ENCODE measurements around the gene CT83. TPM values are rescaled to one million over a fixed set of nuclear protein-coding genes. Genes with fewer than 3 reads are reported as not detected.

Gene CT83
- polyA plus RNA-seq, 1 donor from 2014 or later: not detected

GRCh38 chrX:116480059-116480458 lies 17.3 kb upstream of the CT83 start:
- no peaks in the 10 kb centered on the region for H3K27me3 ChIP-seq (ENCODE audit: insufficient read depth, low read depth, low read length)
- no peak overlapping the region for H3K9ac ChIP-seq (ENCODE audit: low read length)
- no peaks in the 10 kb centered on the region for H3K9me2 ChIP-seq (ENCODE audit: insufficient read depth, low read length)
- H3K79me2 ChIP-seq (replicated peaks; ENCODE audit: insufficient read depth, low read length): no peaks in the 10 kb centered on the region
- H2AFZ ChIP-seq (ENCODE audit: low read depth, low read length): no peak overlapping the region
- no peaks in the 10 kb centered on the region for H3K9me3 ChIP-seq (ENCODE audit: low read length)
- no peak overlapping the region for H3K4me3 ChIP-seq (ENCODE audit: low read length)
- TF ChIP-seq MXI1 (conservative IDR thresholded peaks at IDR 0.05; ENCODE audit: poor library complexity, severe bottlenecking) (no peak), RAD21 (conservative IDR thresholded peaks at IDR 0.05) (no peak), TAF1 (IDR thresholded peaks at IDR 0.05; ENCODE audit: low read depth) (no peak), EP300 (conservative IDR thresholded peaks at IDR 0.05; ENCODE audit: poor library complexity, severe bottlenecking) (no peak)
- no peak overlapping the region for H3K4me2 ChIP-seq (ENCODE audit: low read length)
- no peaks in the 10 kb centered on the region for H3K36me3 ChIP-seq (ENCODE audit: insufficient read depth, low read length)
- no peak overlapping the region for H3K27ac ChIP-seq (ENCODE audit: low read length)
- no peaks in the 10 kb centered on the region for H3F3A ChIP-seq (ENCODE audit: insufficient read depth, low read length, poor library complexity, severe bottlenecking)
- no peaks in the 10 kb centered on the region for H4K20me1 ChIP-seq (ENCODE audit: insufficient read depth)

GRCh38 chrX:116449156-116449555 lies 13.6 kb downstream of the CT83 start:
- no peak overlapping the region for H2AFZ ChIP-seq (ENCODE audit: low read depth, low read length)
- H3F3A ChIP-seq (ENCODE audit: insufficient read depth, low read length, poor library complexity, severe bottlenecking): no peaks in the 10 kb centered on the region
- H3K27ac ChIP-seq (ENCODE audit: low read length): no peak overlapping the region
- H3K9ac ChIP-seq (ENCODE audit: low read length): no peak overlapping the region
- H4K20me1 ChIP-seq (ENCODE audit: insufficient read depth): no peaks in the 10 kb centered on the region
- no peak overlapping the region for H3K4me2 ChIP-seq (ENCODE audit: low read length)
- no peak overlapping the region for H3K4me3 ChIP-seq (ENCODE audit: low read length)
- H3K9me2 ChIP-seq (ENCODE audit: insufficient read depth, low read length): no peaks in the 10 kb centered on the region
- TF ChIP-seq TAF1 (IDR thresholded peaks at IDR 0.05; ENCODE audit: low read depth): no peak
- TF ChIP-seq EZH2 (IDR thresholded peaks at IDR 0.05; ENCODE audit: borderline replicate concordance, insufficient read depth, low read length, poor library complexity, severe bottlenecking): no peak
- TF ChIP-seq REST (IDR thresholded peaks at IDR 0.05; ENCODE audit: borderline replicate concordance): no peak
- TF ChIP-seq SMC3 (conservative IDR thresholded peaks at IDR 0.05; ENCODE audit: poor library complexity): no peak
- no peak for TF ChIP-seq RAD21 (conservative IDR thresholded peaks at IDR 0.05)
- TF ChIP-seq MXI1 (conservative IDR thresholded peaks at IDR 0.05; ENCODE audit: poor library complexity, severe bottlenecking): no peak
- TF ChIP-seq CTCF (IDR thresholded peaks at IDR 0.05; ENCODE audit: poor library complexity, severe bottlenecking): no peak
- no peak for TF ChIP-seq POLR2AphosphoS5 (IDR thresholded peaks at IDR 0.05)
- no peak for TF ChIP-seq EP300 (conservative IDR thresholded peaks at IDR 0.05; ENCODE audit: poor library complexity, severe bottlenecking)
- H3K9me3 ChIP-seq (ENCODE audit: low read length): no peaks in the 10 kb centered on the region
- no peaks in the 10 kb centered on the region for H3K36me3 ChIP-seq (ENCODE audit: insufficient read depth, low read length)
- H3K79me2 ChIP-seq (replicated peaks; ENCODE audit: insufficient read depth, low read length): no peaks in the 10 kb centered on the region
- H3K27me3 ChIP-seq (ENCODE audit: insufficient read depth, low read depth, low read length): no peaks in the 10 kb centered on the region
